GM18499 (cell line): Measurements from ENCODE around the gene RASD1.
"Not testable (repeated sequence)": the region's sequence is repeated elsewhere in the genome, so short reads cannot be mapped to it uniquely, and the experiment has no call there.

ENCODE experiments used
- ATAC-seq: cut with Tn5 transposase; IDR thresholded peaks from one replicate; pipeline ENCODE4 v1.9.1; 2021; ENCODE audit warnings: moderate number of reproducible peaks; ENCODE audit not compliant: insufficient read depth, unreplicated experiment

The RASD1 gene

GRCh38 chr17:17499402-17500145 lies 3.4 kb upstream of the RASD1 start:
- no peak for ATAC-seq

- ATAC-seq = no peak
Measured at GRCh38 chr17:17498606-17499301, 2.6 kb upstream of the RASD1 start.

GRCh38 chr17:17497845-17498520 lies 1.8 kb upstream of the RASD1 start:
- no peak for ATAC-seq

- ATAC-seq = no peak
Measured at GRCh38 chr17:17497065-17497844, 1.1 kb upstream of the RASD1 start.

GRCh38 chr17:17495536-17496188 lies 533 bp downstream of the RASD1 start:
- no peak for ATAC-seq

- ATAC-seq = no peak
Measured at GRCh38 chr17:17494870-17495535, 1.2 kb downstream of the RASD1 start.

- no peak for ATAC-seq
Measured at GRCh38 chr17:17494499-17494869, 1.7 kb downstream of the RASD1 start.

GRCh38 chr17:17493986-17494466 lies 2.2 kb downstream of the RASD1 start:
- ATAC-seq = no peak

- no peak for ATAC-seq
Measured at GRCh38 chr17:17493249-17493985, 2.8 kb downstream of the RASD1 start.

GRCh38 chr17:17492571-17492970 lies 3.6 kb downstream of the RASD1 start:
- no peak for ATAC-seq

- ATAC-seq = no peak
Measured at GRCh38 chr17:17492085-17492484, 4.1 kb downstream of the RASD1 start.

- no peak for ATAC-seq
Measured at GRCh38 chr17:17491546-17491988, 4.6 kb downstream of the RASD1 start.

GRCh38 chr17:17491031-17491471 lies 5.1 kb downstream of the RASD1 start:
- no peak for ATAC-seq

GRCh38 chr17:17487998-17488397 lies 8.2 kb downstream of the RASD1 start:
- no peak for ATAC-seq

GRCh38 chr17:17486416-17486815 lies 9.8 kb downstream of the RASD1 start:
- not testable (repeated sequence) for ATAC-seq

- no peak for ATAC-seq
Measured at GRCh38 chr17:17485420-17485819, 10.8 kb downstream of the RASD1 start.

GRCh38 chr17:17484451-17484899 lies 11.7 kb downstream of the RASD1 start:
- no peak for ATAC-seq

- ATAC-seq = no peak
Measured at GRCh38 chr17:17481860-17482259, 14.3 kb downstream of the RASD1 start.
